Measurements from ENCODE around the gene SOX15. TPM values are rescaled to one million over a fixed set of nuclear protein-coding genes. Genes with fewer than 3 reads are reported as not detected.

SOX15 gene
- 0.12 and 0.85 TPM in 2 replicates for total RNA-seq

GRCh38 chr17:7589891-7590691, at the start of gene SOX15:
Gene SOX15 (minus strand): TSS chr17:7590094. CDS start chr17:7589676, 418 bp downstream.

GRCh38 chr17:7629939-7630571, 40.2 kb upstream of the SOX15 start, which contains the start of gene SHBG:
Gene SHBG (plus strand): TSS chr17:7630135. CDS start chr17:7630173, 38 bp downstream.

GRCh38 chr17:7627250-7628121, 37.6 kb upstream of the SOX15 start, which contains the start of gene SAT2:
Gene SAT2 (minus strand): TSS chr17:7627821. CDS start chr17:7627635, 186 bp downstream.

GRCh38 chr17:7614425-7615264, 24.8 kb upstream of the SOX15 start, which contains the start of gene FXR2:
Gene FXR2 (minus strand): TSS chr17:7614897. CDS start chr17:7614532, 365 bp downstream.

GRCh38 chr17:7583253-7584109, 6.4 kb downstream of the SOX15 start, which contains the start of gene MPDU1:
Gene MPDU1 (plus strand): TSS chr17:7583852. CDS start chr17:7583863, 11 bp downstream.

GRCh38 chr17:7579001-7579833, 10.7 kb downstream of the SOX15 start, which contains the start of gene CD68:
Gene CD68 (plus strand): TSS chr17:7579638. CDS start chr17:7579678, 40 bp downstream.

GRCh38 chr17:7561589-7562207, 28.2 kb downstream of the SOX15 start, which contains the start of gene SENP3:
Gene SENP3 (plus strand): TSS chr17:7561919. CDS start chr17:7563077, 1,158 bp downstream.

GRCh38 chr17:7558544-7559319, 31.2 kb downstream of the SOX15 start, which contains the start of gene TNFSF13:
Gene TNFSF13 (plus strand): TSS chr17:7558750. CDS start chr17:7559040, 290 bp downstream.

GRCh38 chr17:7548585-7549400, 41.1 kb downstream of the SOX15 start, which contains the start of gene TNFSF12:
Gene TNFSF12 (plus strand): TSS chr17:7549058. CDS start chr17:7549154, 96 bp downstream.

Other genes starting within 250 kb of the SOX15 start
- 17.2 and 24.3 TPM in 2 replicates for gene KCTD11, start 237.9 kb downstream of the SOX15 start, total RNA-seq
- not detected in 2 replicates for gene TMEM95, start 234.9 kb downstream of the SOX15 start, total RNA-seq
- 0.09 and 0.47 TPM in 2 replicates for gene TNK1, start 209.0 kb downstream of the SOX15 start, total RNA-seq
- gene PLSCR3, start 195.6 kb downstream of the SOX15 start, total RNA-seq, result 45.7 and 72.9 TPM in 2 replicates
- 83.2 and 132 TPM in 2 replicates for gene TMEM256, start 186.0 kb downstream of the SOX15 start, total RNA-seq
- gene NLGN2, start 182.2 kb downstream of the SOX15 start, total RNA-seq, result 13.5 and 18.6 TPM in 2 replicates
- gene SPEM1, start 169.8 kb downstream of the SOX15 start, total RNA-seq, result not detected in 2 replicates
- not detected in 2 replicates for gene SPEM2, start 164.5 kb downstream of the SOX15 start, total RNA-seq
- not detected in 2 replicates for gene SPEM3, start 161.2 kb downstream of the SOX15 start, total RNA-seq
- gene TMEM102, start 154.7 kb downstream of the SOX15 start, total RNA-seq, result 1.3 and 2.4 TPM in 2 replicates
- gene FGF11, start 150.6 kb downstream of the SOX15 start, total RNA-seq, result 0.43 and 2.0 TPM in 2 replicates
- gene CHRNB1, start 145.0 kb downstream of the SOX15 start, total RNA-seq, result 3.7 and 6.7 TPM in 2 replicates
- 25.4 and 29.3 TPM in 2 replicates for gene ZBTB4, start 110.5 kb downstream of the SOX15 start, total RNA-seq
- gene SLC35G6, start 108.6 kb downstream of the SOX15 start, total RNA-seq, result not detected in 2 replicates
- 35.5 and 50.7 TPM in 2 replicates for gene POLR2A, start 105.7 kb downstream of the SOX15 start, total RNA-seq
- 14.1 and 17.4 TPM in 2 replicates for gene TNFSF12, start 41.0 kb downstream of the SOX15 start, total RNA-seq
- 2.1 and 3.6 TPM in 2 replicates for gene TNFSF13, start 31.3 kb downstream of the SOX15 start, total RNA-seq
- 45.6 and 47.5 TPM in 2 replicates for gene SENP3, start 28.2 kb downstream of the SOX15 start, total RNA-seq
- 13.4 and 22.7 TPM in 2 replicates for gene CD68, start 10.5 kb downstream of the SOX15 start, total RNA-seq
- 115 and 144 TPM in 2 replicates for gene MPDU1, start 6.2 kb downstream of the SOX15 start, total RNA-seq
- 17.7 and 41.3 TPM in 2 replicates for gene FXR2, start 24.8 kb upstream of the SOX15 start, total RNA-seq
- 58.8 and 85.5 TPM in 2 replicates for gene SAT2, start 37.7 kb upstream of the SOX15 start, total RNA-seq
- gene SHBG, start 40.0 kb upstream of the SOX15 start, total RNA-seq, result 0.12 and 4.1 TPM in 2 replicates
- gene ATP1B2, start 60.8 kb upstream of the SOX15 start, total RNA-seq, result 0.93 TPM in 1 of 2 replicates, not detected in the other
- gene TP53, start 97.4 kb upstream of the SOX15 start, total RNA-seq, result 44.9 and 63.2 TPM in 2 replicates
- gene WRAP53, start 98.4 kb upstream of the SOX15 start, total RNA-seq, result 3.3 and 6.8 TPM in 2 replicates
- gene EFNB3, start 115.1 kb upstream of the SOX15 start, total RNA-seq, result 3.3 and 4.9 TPM in 2 replicates
- gene DNAH2, start 127.7 kb upstream of the SOX15 start, total RNA-seq, result 0.26 and 1.1 TPM in 2 replicates
- gene KDM6B, start 244.1 kb upstream of the SOX15 start, total RNA-seq, result 2.9 and 9.8 TPM in 2 replicates